Aorta (tissue), 5 donors: ENCODE measurements around the gene KITLG. TPM values are rescaled to one million over a fixed set of nuclear protein-coding genes. Genes with fewer than 3 reads are reported as not detected.
"Not testable (repeated sequence)": the region's sequence is repeated elsewhere in the genome, so short reads cannot be mapped to it uniquely, and the experiment has no call there.

Experiments
- ATAC-seq: fragments of 200-7000 bp; cut with Tn5 transposase; one replicate; pipeline ENCODE4 v1.9.1; 2022; ENCODE audit warnings: moderate library complexity; ENCODE audit not compliant: low FRiP score
- DNase-seq, 2 donors: peaks; one replicate each; pipeline ENCODE4 v3.0.0-alpha.2; 2020
- H3K27ac ChIP-seq, 2 donors: one replicate each; pipeline ENCODE4 v1.5.1; 2013; ENCODE audit warnings: low read length in 2 of 2, mild to moderate bottlenecking in 2 of 2, moderate library complexity in 2 of 2, control low read depth in 1 of 2, inconsistent platforms in 1 of 2, low read depth in 1 of 2
- H3K27me3 ChIP-seq, 2 donors: one replicate each; pipeline ENCODE4 v1.6.1; 2013; ENCODE audit warnings: control low read depth in 1 of 2, low read length in 1 of 2, mild to moderate bottlenecking in 1 of 2, moderate library complexity in 1 of 2; ENCODE audit not compliant: insufficient read depth in 2 of 2, control insufficient read depth in 1 of 2
- H3K36me3 ChIP-seq, 2 donors: one replicate each; pipeline ENCODE4 v1.6.1; 2013; ENCODE audit warnings: control low read depth in 1 of 2, low read length in 1 of 2, mild to moderate bottlenecking in 1 of 2; ENCODE audit not compliant: insufficient read depth in 2 of 2, control insufficient read depth in 1 of 2
- H3K4me1 ChIP-seq, 2 donors: one replicate each; pipeline ENCODE4 v1.6.1; 2013; ENCODE audit warnings: low read length in 2 of 2, control low read depth in 1 of 2, mild to moderate bottlenecking in 1 of 2, moderate library complexity in 1 of 2; ENCODE audit not compliant: insufficient read depth in 2 of 2, control insufficient read depth in 1 of 2
- H3K4me3 ChIP-seq, 2 donors: one replicate each; pipeline ENCODE4 v1.5.1; 2013; ENCODE audit warnings: low read length in 2 of 2, control low read depth in 1 of 2, mild to moderate bottlenecking in 1 of 2
- H3K9me3 ChIP-seq: one replicate; pipeline ENCODE4 v1.6.1; 2013; ENCODE audit warnings: mild to moderate bottlenecking, low read length; ENCODE audit not compliant: control insufficient read depth
- WGBS, 2 donors: extraction: QIAGEN DNeasy Blood & Tissue Kit; methylation state at CpG; one replicate each; pipeline ENCODE4 v1.1.7; 2013; 5-methylcytosine and 5-hydroxymethylcytosine counted together
- intact Hi-C, 2 donors: fragments of 100-400 bp; cut with DNase I; formaldehyde crosslinking; loops; one replicate each; pipeline versions ENCODE4 v1.14.2 to v1.15.0; 2022
- long read RNA-seq, 2 donors: library from polyadenylated mRNA; unstranded; transcript quantifications; one replicate each; pipeline ENCODE4 v2.0.0, GENCODE V29; 2020 to 2021
- polyA plus RNA-seq, 2 donors: library from polyadenylated mRNA; stranded (reverse); fragments of 200-250 nt; gene quantifications; one replicate each; pipeline ENCODE4 v1.2.3, GENCODE V29; 2013
- total RNA-seq, 2 donors: library from RNA; stranded (reverse); fragmentation: NEBNext Ultra II Directional; extraction: Animal tissue kit (Norgen Biotek cat#: 25700); gene quantifications; one replicate each; pipeline ENCODE4 v1.2.1, GENCODE V29; 2021
- donor health status: healthy with polysubstance abuse.
- donor health status: Bipolar disorder and iron deficiency.
- donor health status: DM: no; HTN: no; CAD: no.
- donor health status: DM: no; HTN: no; CAD: no.
- donor health status: DM: yes; HTN: yes; CAD: no.

The KITLG gene, protein sequence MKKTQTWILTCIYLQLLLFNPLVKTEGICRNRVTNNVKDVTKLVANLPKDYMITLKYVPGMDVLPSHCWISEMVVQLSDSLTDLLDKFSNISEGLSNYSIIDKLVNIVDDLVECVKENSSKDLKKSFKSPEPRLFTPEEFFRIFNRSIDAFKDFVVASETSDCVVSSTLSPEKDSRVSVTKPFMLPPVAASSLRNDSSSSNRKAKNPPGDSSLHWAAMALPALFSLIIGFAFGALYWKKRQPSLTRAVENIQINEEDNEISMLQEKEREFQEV
- total RNA-seq: 10 to 100 TPM in 1 of 2 donors, 1 to 10 TPM in 1; 6.5 to 19.1 TPM
- 10 to 100 TPM in 1 of 2 donors, 1 to 10 TPM in 1; 7.6 to 42.1 TPM for polyA plus RNA-seq
- long read RNA-seq, donor 1, partial matches to known transcripts: 0 of 3 reads
- long read RNA-seq, donor 1, other reads (novel, unspliced or antisense): 2 of 3 reads
- long read RNA-seq, donor 2, full-length matches to known transcripts: 2 of 8 reads
- long read RNA-seq, donor 2, partial matches to known transcripts: 0 of 8 reads
- long read RNA-seq, donor 2, other reads (novel, unspliced or antisense): 6 of 8 reads

GRCh38 chr12:88580051-88580871 is at the start of gene KITLG:
Gene KITLG (minus strand): TSS chr12:88580471. CDS start chr12:88580278, 193 bp downstream.
- peak; percentile 96 for ATAC-seq
- H3K27me3 ChIP-seq: no peaks in the 10 kb centered on the region
- H3K36me3 ChIP-seq: no peaks in the 10 kb centered on the region
- intact Hi-C loops: no loop called here
- H3K4me1 ChIP-seq: peaks cover 1 to 2% of the 10 kb centered on the region in 2 donors
- H3K9me3 ChIP-seq: no peaks in the 10 kb centered on the region
- DNase-seq: peak; percentile 86 to 92
- no peak within 1 kb of the TSS for H3K27ac ChIP-seq
- 0% methylated on average over 68 to 73 of the region's 73 CpGs for WGBS, 2 donors
- peak within 1 kb of the TSS; percentile 65 to 74 for H3K4me3 ChIP-seq

DNA sequence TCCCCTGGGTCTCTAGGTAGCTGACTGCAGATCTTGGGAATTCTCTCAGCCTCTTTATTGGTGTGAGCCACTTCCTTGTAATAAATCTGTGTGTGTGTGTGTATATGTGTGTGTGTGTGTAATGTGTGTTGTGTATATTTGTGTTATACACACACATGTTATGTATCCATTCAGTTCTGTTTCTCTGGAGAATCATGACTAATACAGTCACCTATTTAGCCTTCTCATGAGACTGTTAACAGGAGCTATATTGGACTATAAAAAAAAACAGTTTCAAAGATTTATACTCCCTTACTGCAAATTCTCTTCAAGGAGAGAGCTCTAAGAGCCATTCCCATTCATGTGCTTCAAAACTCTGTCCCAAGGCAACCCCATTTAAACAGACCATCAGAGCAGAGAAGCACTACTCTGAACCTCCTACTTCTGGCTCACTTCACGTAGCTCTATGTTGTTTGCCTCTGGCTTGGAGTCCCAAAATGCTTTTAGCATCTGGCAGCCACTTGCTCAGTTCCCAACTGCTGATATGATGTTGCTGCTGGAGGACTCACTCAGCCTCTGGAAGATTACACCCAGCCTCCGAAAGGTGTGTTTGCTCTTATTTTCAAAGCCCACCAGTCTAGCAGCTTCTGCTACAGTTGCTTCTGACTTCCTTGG is 48.7 kb upstream of the KITLG start:
- WGBS, 2 donors: 13 to 20% methylated on average over 2 of the region's 2 CpGs
- no peak for DNase-seq
- Histone ChIP-seq H3K4me3 (no peak overlapping the region), H3K36me3 (no peaks in the 10 kb centered on the region), H3K27me3 (no peaks in the 10 kb centered on the region), H3K4me1 (no peaks in the 10 kb centered on the region), H3K9me3 (no peaks in the 10 kb centered on the region), H3K27ac (no peak overlapping the region)
- intact Hi-C loops: no loop called here
- ATAC-seq: peak; percentile 57

DNA sequence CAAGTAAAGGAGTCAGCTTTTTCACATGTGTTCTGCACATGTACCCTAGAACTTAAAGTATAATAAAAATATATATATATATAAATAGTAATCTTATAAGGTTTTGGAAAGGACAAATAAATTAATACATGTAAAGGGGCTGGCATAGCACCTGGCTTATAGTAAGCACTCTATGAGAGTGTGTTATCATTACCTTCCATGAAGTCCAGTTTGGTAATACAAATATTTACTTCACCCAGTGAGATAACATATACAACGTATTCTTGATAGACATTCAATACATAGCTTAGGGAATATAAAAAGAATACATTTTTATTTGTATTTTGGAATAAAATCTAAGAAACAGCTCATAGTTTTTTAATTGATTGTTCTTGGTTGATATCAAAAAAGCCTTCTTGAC is 47.8 kb upstream of the KITLG start:
- 88 to 95% methylated on average over 1 of the region's 1 CpG for WGBS, 2 donors
- H3K9me3 ChIP-seq, H3K27me3 ChIP-seq, H3K36me3 ChIP-seq, intact Hi-C loops, DNase-seq, H3K4me3 ChIP-seq, H3K4me1 ChIP-seq, H3K27ac ChIP-seq, ATAC-seq: not testable (repeated sequence)

- Histone ChIP-seq H3K4me3 (no peak overlapping the region), H3K9me3 (no peaks in the 10 kb centered on the region), H3K27me3 (no peaks in the 10 kb centered on the region), H3K4me1 (no peaks in the 10 kb centered on the region), H3K36me3 (no peaks in the 10 kb centered on the region), H3K27ac (no peak overlapping the region)
- ATAC-seq (no peak), DNase-seq (no peak)
- intact Hi-C loops: no loop called here
- 60 to 68% methylated on average over 1 of the region's 1 CpG for WGBS, 2 donors
Observed at GRCh38 chr12:88627501-88627900, 47.2 kb upstream of the KITLG start.

- Histone ChIP-seq H3K27ac (no peak overlapping the region), H3K4me3 (no peak overlapping the region), H3K27me3 (no peaks in the 10 kb centered on the region), H3K36me3 (no peaks in the 10 kb centered on the region), H3K9me3 (no peaks in the 10 kb centered on the region), H3K4me1 (no peaks in the 10 kb centered on the region)
- intact Hi-C loops: no loop called here
- DNase-seq (no peak), ATAC-seq (no peak)
- WGBS, 2 donors: 86% methylated on average over 7 of the region's 7 CpGs
Observed at GRCh38 chr12:88625356-88625755, 45.1 kb upstream of the KITLG start.

- H3K27ac ChIP-seq: no peak overlapping the region
- ATAC-seq: no peak
- WGBS, 2 donors: 78 to 80% methylated on average over 3 of the region's 3 CpGs
Observed at GRCh38 chr12:88624911-88625310, 44.6 kb upstream of the KITLG start.

GRCh38 chr12:88623777-88624548 is 43.7 kb upstream of the KITLG start:
- H3K36me3 ChIP-seq: no peaks in the 10 kb centered on the region
- DNase-seq (no peak), ATAC-seq (no peak)
- H3K9me3 ChIP-seq: no peaks in the 10 kb centered on the region
- H3K27me3 ChIP-seq: no peaks in the 10 kb centered on the region
- H3K4me3 ChIP-seq: no peak overlapping the region
- H3K4me1 ChIP-seq: no peaks in the 10 kb centered on the region
- H3K27ac ChIP-seq: no peak overlapping the region
- intact Hi-C loops: no loop called here
- WGBS, 2 donors: 77 to 83% methylated on average over 3 of the region's 3 CpGs

More at GRCh38 chr12:88624911-88625310, 44.6 kb upstream of the KITLG start:
- no peak for DNase-seq
- Histone ChIP-seq H3K9me3 (no peaks in the 10 kb centered on the region), H3K4me1 (no peaks in the 10 kb centered on the region), H3K4me3 (no peak overlapping the region), H3K27me3 (no peaks in the 10 kb centered on the region), H3K36me3 (no peaks in the 10 kb centered on the region)
- intact Hi-C loops: no loop called here

DNA sequence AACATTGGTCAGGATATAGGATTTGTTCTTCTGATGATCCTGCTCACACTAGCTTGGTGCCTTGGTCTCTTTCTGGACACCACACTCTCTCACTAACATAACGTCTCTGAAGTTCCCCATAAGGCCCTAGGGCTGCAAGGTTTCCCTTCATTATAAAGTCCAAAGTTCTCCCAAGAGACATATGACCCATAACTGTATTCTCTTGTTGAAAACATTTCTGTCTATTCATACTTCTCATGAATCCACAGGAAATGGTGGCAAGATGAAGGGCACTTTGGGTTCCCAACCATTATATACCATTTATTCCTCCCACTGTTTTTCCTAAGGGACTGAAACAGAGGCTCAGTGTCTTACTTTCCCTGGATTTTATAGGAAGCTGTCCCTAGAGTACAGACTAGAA is 37.1 kb upstream of the KITLG start:
- no peaks in the 10 kb centered on the region for H3K4me1 ChIP-seq
- intact Hi-C loops: no loop called here
- H3K36me3 ChIP-seq: no peaks in the 10 kb centered on the region
- WGBS, 2 donors: 81 to 87% methylated on average over 1 of the region's 1 CpG
- no peak overlapping the region for H3K4me3 ChIP-seq
- DNase-seq: no peak
- no peaks in the 10 kb centered on the region for H3K9me3 ChIP-seq
- no peak for ATAC-seq
- no peak overlapping the region for H3K27ac ChIP-seq
- H3K27me3 ChIP-seq: no peaks in the 10 kb centered on the region
